ENCODE data around the gene SURF1. TPM values are rescaled to one million over a fixed set of nuclear protein-coding genes. Genes with fewer than 3 reads are reported as not detected.
"Not testable (repeated sequence)": the region's sequence is repeated elsewhere in the genome, so short reads cannot be mapped to it uniquely, and the experiment has no call there.

SURF1 gene
- total and polyA plus RNA-seq, 12 donors: 41.7 to 85.4 (median 61.2) TPM

GRCh38 chr9:133331221-133331620 is 25.1 kb downstream of the SURF1 start:
- Histone ChIP-seq H3K4me1 (peaks cover 0 to 23% (median 14%) of the 10 kb centered on the region in 9 donors), H3K9me3 (no peaks in the 10 kb centered on the region), H3K36me3 (peaks cover 0 to 52% (median 33%) of the 10 kb centered on the region in 9 donors), H3K4me3 (no peak overlapping the region), H3K27me3 (no peaks in the 10 kb centered on the region), H3K27ac (no peak overlapping the region)
- WGBS, 2 donors: 85 to 87% methylated on average over 19 of the region's 19 CpGs
- TF ChIP-seq, protein P1, sequence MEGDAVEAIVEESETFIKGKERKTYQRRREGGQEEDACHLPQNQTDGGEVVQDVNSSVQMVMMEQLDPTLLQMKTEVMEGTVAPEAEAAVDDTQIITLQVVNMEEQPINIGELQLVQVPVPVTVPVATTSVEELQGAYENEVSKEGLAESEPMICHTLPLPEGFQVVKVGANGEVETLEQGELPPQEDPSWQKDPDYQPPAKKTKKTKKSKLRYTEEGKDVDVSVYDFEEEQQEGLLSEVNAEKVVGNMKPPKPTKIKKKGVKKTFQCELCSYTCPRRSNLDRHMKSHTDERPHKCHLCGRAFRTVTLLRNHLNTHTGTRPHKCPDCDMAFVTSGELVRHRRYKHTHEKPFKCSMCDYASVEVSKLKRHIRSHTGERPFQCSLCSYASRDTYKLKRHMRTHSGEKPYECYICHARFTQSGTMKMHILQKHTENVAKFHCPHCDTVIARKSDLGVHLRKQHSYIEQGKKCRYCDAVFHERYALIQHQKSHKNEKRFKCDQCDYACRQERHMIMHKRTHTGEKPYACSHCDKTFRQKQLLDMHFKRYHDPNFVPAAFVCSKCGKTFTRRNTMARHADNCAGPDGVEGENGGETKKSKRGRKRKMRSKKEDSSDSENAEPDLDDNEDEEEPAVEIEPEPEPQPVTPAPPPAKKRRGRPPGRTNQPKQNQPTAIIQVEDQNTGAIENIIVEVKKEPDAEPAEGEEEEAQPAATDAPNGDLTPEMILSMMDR (IDR thresholded peaks at IDR 0.05): no peak
- no peak for DNase-seq
- intact Hi-C loops (cut with DNase I): loop anchor here in 5 of 10 donors (2.0 to 10.0 kb wide), 6 partner anchors 46 to 296 kb away; partner anchors contain the start of genes GTF3C5 (in 1 of the 5), STKLD1 (in 1 of the 5) and SURF4 (in 1 of the 5)
- ATAC-seq: no peak

- peaks cover 0 to 50% (median 33%) of the 10 kb centered on the region in 9 donors for H3K36me3 ChIP-seq
- not testable (repeated sequence) for H3K4me3 ChIP-seq, ATAC-seq, H3K27ac ChIP-seq, H3K9me3 ChIP-seq, H3K27me3 ChIP-seq, DNase-seq
- WGBS, 2 donors: 55 to 58% methylated on average over 21 of the region's 21 CpGs
- intact Hi-C loops (cut with DNase I): loop anchor here (2.0 to 10.0 kb wide), 6 partner anchors 48 to 295 kb away; partner anchors contain the start of genes GTF3C5 (in 1 of the 10), STKLD1 (in 1 of the 10) and SURF4 (in 1 of the 10)
- TF ChIP-seq, protein P1 (IDR thresholded peaks at IDR 0.05): peak; percentile 29 to 73 (median 67)
- H3K4me1 ChIP-seq: peaks cover 0 to 13% (median 3%) of the 10 kb centered on the region in 9 donors
These were observed 26.8 kb downstream of the SURF1 start for GRCh38 chr9:133329306-133330156.

DNA sequence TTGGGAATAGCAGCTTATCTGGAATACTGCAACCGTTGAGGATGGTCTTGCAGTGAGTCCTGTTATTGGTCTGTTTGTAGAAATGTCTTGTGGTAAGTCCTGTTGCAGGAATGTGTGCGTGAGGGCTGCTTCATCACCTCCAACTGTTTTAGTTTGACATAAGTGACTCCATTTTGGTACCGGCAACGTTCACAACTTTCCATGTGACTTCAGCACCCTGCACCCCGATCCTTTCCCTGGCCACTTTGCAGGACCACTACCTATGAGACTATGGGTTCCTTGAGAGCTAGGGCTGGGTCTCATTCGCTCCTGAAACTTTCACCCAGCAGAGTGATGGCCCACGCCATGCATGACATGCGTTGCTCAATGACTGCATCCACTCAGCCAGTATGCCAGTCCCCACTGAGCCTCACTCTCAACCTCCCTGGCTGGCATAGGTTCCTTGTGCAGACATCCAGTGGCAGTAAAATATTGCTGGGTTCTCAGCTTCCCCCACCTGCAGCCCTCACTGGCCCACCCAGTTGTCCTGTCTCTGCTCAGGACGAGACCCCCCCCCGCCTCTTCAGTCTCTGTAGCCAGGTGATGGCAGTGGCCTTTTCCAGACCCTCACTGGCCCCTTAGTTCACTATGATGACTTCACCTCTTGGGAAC is 28.3 kb downstream of the SURF1 start:
- Histone ChIP-seq H3K9me3 (no peaks in the 10 kb centered on the region), H3K36me3 (peaks cover 0 to 34% (median 19%) of the 10 kb centered on the region in 9 donors), H3K4me1 (no peaks in the 10 kb centered on the region), H3K4me3 (no peak overlapping the region), H3K27ac (no peak overlapping the region), H3K27me3 (peaks cover 0 to 2% (median 0%) of the 10 kb centered on the region in 7 donors)
- intact Hi-C loops (cut with DNase I): loop anchor here in 6 of 10 donors (2.0 to 5.0 kb wide), 2 partner anchors 141 to 143 kb away; no protein-coding TSS in a partner anchor
- TF ChIP-seq, protein P1 (IDR thresholded peaks at IDR 0.05): no peak
- 90 to 92% methylated on average over 10 of the region's 10 CpGs for WGBS, 2 donors
- no peak for DNase-seq
- peak in 2 of 8 donors; percentile 16 to 18 for ATAC-seq

DNA sequence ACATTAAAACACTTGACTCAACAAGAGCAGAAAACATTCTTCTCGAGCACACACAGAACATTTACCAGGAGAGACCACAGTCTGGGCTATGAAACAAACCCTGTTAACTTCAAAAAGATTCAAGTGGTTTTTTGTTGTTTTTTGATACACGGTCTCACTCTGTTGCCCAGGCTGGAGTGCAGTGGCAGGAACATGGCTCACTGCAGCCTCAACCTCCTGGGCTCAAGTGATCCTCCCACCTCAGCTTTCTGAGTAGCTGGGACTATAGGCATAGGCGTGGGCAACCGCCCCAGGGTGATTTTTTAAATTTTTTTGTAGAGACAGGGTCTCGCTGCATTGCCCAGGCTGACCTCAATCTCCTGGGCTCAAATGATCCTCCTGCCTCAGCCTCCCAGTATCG is 29.3 kb downstream of the SURF1 start:
- ATAC-seq, H3K27me3 ChIP-seq, H3K4me3 ChIP-seq, DNase-seq, H3K4me1 ChIP-seq, H3K9me3 ChIP-seq, H3K27ac ChIP-seq: not testable (repeated sequence)
- intact Hi-C loops (cut with DNase I): loop anchor here in 5 of 10 donors (5.0 kb wide), 1 partner anchor 140 kb away; no protein-coding TSS in a partner anchor
- H3K36me3 ChIP-seq: peaks cover 0 to 25% (median 12%) of the 10 kb centered on the region in 9 donors
- WGBS, 2 donors: 89 to 93% methylated on average over 6 of the region's 6 CpGs
